Ishikawa (cell line): ENCODE results near the gene KCNJ6.

Source experiments
- CEBPB ChIP-seq: IDR thresholded peaks from 2 replicates; pipeline ENCODE4 v1.6.1; 2012
- EGR1 ChIP-seq: IDR thresholded peaks from 2 replicates; pipeline ENCODE4 v1.6.1; 2012
- EP300 ChIP-seq: IDR thresholded peaks from 2 replicates; pipeline ENCODE4 v1.6.1; 2012; ENCODE audit warnings: borderline replicate concordance
- MAX ChIP-seq: IDR thresholded peaks from 2 replicates; pipeline ENCODE4 v1.6.1; 2012
- NFIC ChIP-seq: IDR thresholded peaks from 2 replicates; pipeline ENCODE4 v1.6.1; 2012
- RAD21 ChIP-seq: IDR thresholded peaks from 2 replicates; pipeline ENCODE4 v1.6.1; 2012; ENCODE audit warnings: low read depth
- REST ChIP-seq: IDR thresholded peaks from 2 replicates; pipeline ENCODE4 v1.6.1; 2012; ENCODE audit warnings: low read depth, mild to moderate bottlenecking
- TAF1 ChIP-seq: IDR thresholded peaks from 2 replicates; pipeline ENCODE4 v1.6.1; 2012; ENCODE audit warnings: low read depth, mild to moderate bottlenecking
- TEAD4 ChIP-seq: IDR thresholded peaks from 2 replicates; pipeline ENCODE4 v1.6.1; 2012
- USF1 ChIP-seq: IDR thresholded peaks from 2 replicates; pipeline ENCODE4 v1.6.1; 2012
- YY1 ChIP-seq: IDR thresholded peaks from 2 replicates; pipeline ENCODE4 v1.6.1; 2012; ENCODE audit warnings: low read depth

- TF ChIP-seq CEBPB (no peak), REST (no peak), TEAD4 (no peak), EP300 (no peak), MAX (no peak), YY1 (no peak), TAF1 (no peak), EGR1 (no peak), USF1 (no peak), RAD21 (no peak), NFIC (no peak)
Measured at GRCh38 chr21:37784591-37785318, 131.5 kb downstream of the KCNJ6 start.
